HepG2 (cell line): ENCODE results near the gene C1RL. TPM values are rescaled to one million over a fixed set of nuclear protein-coding genes. Genes with fewer than 3 reads are reported as not detected.
A peak's percentile ranks its signal among the peaks of the same experiment; 100 is the strongest.

ENCODE experiments used
- ATAC-seq: fragments of 200-7000 bp; cut with Tn5 transposase; 3 replicates; pipeline ENCODE4 v1.9.1; 2020; ENCODE audit warnings: mild to moderate bottlenecking, moderate library complexity
- BruUV-seq: library from RNA; stranded (reverse); fragments of 400-500 nt; replicated peaks from 2 replicates; lab custom pipeline; 2021; lab: Mats Ljungman, UMichigan
- CTCF ChIA-PET: fragments of 300-600 bp; formaldehyde crosslinking; extraction: SDS; loops from one replicate; lab custom pipeline; 2021; ENCODE audit warnings: low total read pairs, inconsistent platforms, low intra/inter-chr PET ratio; lab: Yijun Ruan, JAX
- POLR2A ChIA-PET: fragments of 350-600 bp; sonication (Branson Sonifier 250); formaldehyde crosslinking; loops from one replicate; lab custom pipeline; 2020; ENCODE audit warnings: antibody characterized with exemption, inconsistent platforms; lab: Yijun Ruan, JAX
- DNase-seq: peaks from one replicate; pipeline ENCODE4 v3.0.0-alpha.2; 2015; ENCODE audit warnings: low spot score
- FAIRE-seq: peaks from 3 replicates; lab custom pipeline; 2011; peaks lifted over from hg19 to GRCh38; lab: Jason Lieb, UNC
- H2AFZ ChIP-seq: one replicate; pipeline ENCODE4 v1.6.1; 2011; ENCODE audit warnings: low read length, inconsistent platforms
- H3K27ac ChIP-seq: fragments of 300-600 bp; 3 replicates; pipeline ENCODE4 v1.8.0; 2011; ENCODE audit warnings: mixed run types, mild to moderate bottlenecking, mixed read lengths, low read length, inconsistent platforms; ENCODE audit not compliant: insufficient read depth; ENCODE audit errors: extremely low read length
- H3K27me3 ChIP-seq, 2 experiments: fragments of 200-600 bp in 1 of 2; 2 replicates in 1 of 2; 3 replicates in 1 of 2; pipeline versions ENCODE4 v1.6.0 to v1.8.0; 2011; ENCODE audit warnings: low read length in 2 of 2, mild to moderate bottlenecking in 2 of 2, moderate library complexity in 2 of 2, inconsistent platforms in 1 of 2; ENCODE audit not compliant: insufficient read depth in 2 of 2, control insufficient read depth in 1 of 2
- H3K36me3 ChIP-seq, 2 experiments: fragments of 200-600 bp in 1 of 2; replicated peaks in 1 of 2; 2 replicates in 1 of 2; 3 replicates in 1 of 2; pipeline versions ENCODE4 v1.5.1 to v1.8.0; 2011; ENCODE audit warnings: low read length in 2 of 2, inconsistent platforms in 1 of 2; ENCODE audit not compliant: insufficient read depth in 2 of 2, control insufficient read depth in 1 of 2
- H3K4me1 ChIP-seq: 2 replicates; pipeline ENCODE4 v1.5.1; 2012; ENCODE audit warnings: low read length, inconsistent platforms; ENCODE audit not compliant: insufficient read depth
- H3K4me2 ChIP-seq: 2 replicates; pipeline ENCODE4 v1.6.0; 2011; ENCODE audit warnings: low read depth, low read length, inconsistent platforms
- H3K4me3 ChIP-seq, 3 experiments: fragments of 200-600 bp in 1 of 3; sonication (generic), shearing (Covaris generic) in 1 of 3; replicated peaks in 1 of 3; 2 replicates each; pipeline ENCODE4 v1.5.1; 2011 to 2016; ENCODE audit warnings: low read length in 3 of 3, inconsistent platforms in 2 of 3, low read depth in 2 of 3, mild to moderate bottlenecking in 2 of 3, control low read depth in 1 of 3, mixed read lengths in 1 of 3; ENCODE audit not compliant: insufficient read depth in 1 of 3
- H3K79me2 ChIP-seq: one replicate; pipeline ENCODE4 v1.6.1; 2011; ENCODE audit warnings: low read length, inconsistent platforms; ENCODE audit not compliant: insufficient read depth
- H3K9ac ChIP-seq: 2 replicates; pipeline ENCODE4 v1.6.0; 2011; ENCODE audit warnings: mild to moderate bottlenecking, low read depth, low read length, inconsistent platforms; ENCODE audit not compliant: insufficient read depth
- H3K9me3 ChIP-seq: 2 replicates; pipeline ENCODE4 v1.5.1; 2012; ENCODE audit warnings: mild to moderate bottlenecking, low read length
- H4K20me1 ChIP-seq: 2 replicates; pipeline ENCODE4 v1.6.0; 2011; ENCODE audit warnings: inconsistent platforms, mild to moderate bottlenecking, low read length, moderate library complexity; ENCODE audit not compliant: insufficient read depth
- AGO2 ChIP-seq: fragments of 200-400 bp; formaldehyde crosslinking; optimal IDR thresholded peaks from 2 replicates; pipeline ENCODE3; 2017; ENCODE audit warnings: mild to moderate bottlenecking, low read depth, low read length, moderate library complexity
- ATF5 ChIP-seq: sonication (generic); formaldehyde crosslinking; IDR thresholded peaks from 2 replicates; pipeline ENCODE4 v1.4.0; 2020; ENCODE audit warnings: mild to moderate bottlenecking, low read depth, missing genetic modification reagents
- HOXA3 ChIP-seq: sonication (generic); formaldehyde crosslinking; IDR thresholded peaks from 2 replicates; pipeline ENCODE4 v1.5.0; 2020; ENCODE audit warnings: missing genetic modification reagents
- KMT2A ChIP-seq: sonication (generic); formaldehyde crosslinking; IDR thresholded peaks from 2 replicates; pipeline ENCODE4 v1.4.0; 2020; ENCODE audit warnings: missing genetic modification reagents
- MTERF4 ChIP-seq: sonication (generic); formaldehyde crosslinking; IDR thresholded peaks from 2 replicates; pipeline ENCODE4 v1.8.0; 2023; ENCODE audit warnings: mild to moderate bottlenecking, missing genetic modification reagents
- NFKB2 ChIP-seq: sonication (generic); formaldehyde crosslinking; IDR thresholded peaks from 2 replicates; pipeline ENCODE4 v1.4.0; 2020; ENCODE audit warnings: missing genetic modification reagents, borderline replicate concordance
- NRL ChIP-seq: sonication (generic); formaldehyde crosslinking; IDR thresholded peaks from 2 replicates; pipeline ENCODE4 v1.5.0; 2020; ENCODE audit warnings: missing genetic modification reagents, mild to moderate bottlenecking, moderate library complexity, borderline replicate concordance
- POLR2G ChIP-seq: fragments of 200-400 bp; formaldehyde crosslinking; IDR thresholded peaks from 2 replicates; pipeline ENCODE4 v1.6.1; 2018; ENCODE audit warnings: mild to moderate bottlenecking, low read depth, low read length, moderate library complexity
- SIX1 ChIP-seq: sonication (generic); formaldehyde crosslinking; IDR thresholded peaks from 2 replicates; pipeline ENCODE4 v1.4.0; 2020; ENCODE audit warnings: missing genetic modification reagents, borderline replicate concordance
- SNAI1 ChIP-seq: sonication (generic); formaldehyde crosslinking; IDR thresholded peaks from 2 replicates; pipeline ENCODE4 v1.5.0; 2020; ENCODE audit warnings: mild to moderate bottlenecking, missing genetic modification reagents, borderline replicate concordance
- SNAPC5 ChIP-seq: sonication (generic); formaldehyde crosslinking; IDR thresholded peaks from 2 replicates; pipeline ENCODE4 v1.8.1; 2023; ENCODE audit warnings: mild to moderate bottlenecking, missing genetic modification reagents, borderline replicate concordance
- SSRP1 ChIP-seq: IDR thresholded peaks from 2 replicates; pipeline ENCODE4 v1.6.1; 2016; ENCODE audit warnings: control low read depth
- THAP8 ChIP-seq: sonication (generic); formaldehyde crosslinking; IDR thresholded peaks from 2 replicates; pipeline ENCODE4 v1.5.1; 2020; ENCODE audit warnings: missing genetic modification reagents, mild to moderate bottlenecking, borderline replicate concordance
- ZNF274 ChIP-seq: sonication (generic); formaldehyde crosslinking; IDR thresholded peaks from 2 replicates; pipeline ENCODE4 v1.5.1; 2020; ENCODE audit warnings: mild to moderate bottlenecking, missing genetic modification reagents
- WGBS: methylation state at CpG from one replicate; pipeline ENCODE4 v1.1.6; 2017; ENCODE audit warnings: low lambda C conversion rate; 5-methylcytosine and 5-hydroxymethylcytosine counted together
- in situ Hi-C: cut with HindIII; loops from 2 replicates; pipeline ENCODE4 v1.10.0; 2017; ENCODE audit warnings: low pct_unique_long_range_greater_than_20kb; ENCODE audit not compliant: extremely low pct_ligation_motif_present
- intact Hi-C: fragments of 100-400 bp; cut with micrococcal nuclease; formaldehyde crosslinking; loops from one replicate; pipeline ENCODE4 v1.10.0; 2022; ENCODE audit not compliant: unreplicated experiment
- polyA plus RNA-seq, 8 experiments: library from polyadenylated mRNA; depleted of rRNA in 3 of 8; stranded (reverse) in 7 of 8; unstranded in 1 of 8; fragments of >200 nt; fragmentation: Illumina TruSeq in 4 of 8; extraction: Trizol in 4 of 8; gene quantifications; 2 replicates each; pipeline versions ENCODE4 v1.2.1 to v1.2.3, GENCODE V29; 2011 to 2016; ENCODE audit warnings: low read depth in 4 of 8, missing spikeins in 1 of 8, mixed read lengths in 1 of 8; ENCODE audit not compliant: insufficient read depth in 1 of 8
- total RNA-seq, 5 experiments: library from RNA; depleted of rRNA; stranded (reverse); fragments of >200 nt; fragmentation: Illumina TruSeq; extraction: Trizol; gene quantifications; 2 replicates each; pipeline ENCODE4 v1.2.3, GENCODE V29; 2016; ENCODE audit warnings: low read depth in 1 of 5

C1RL gene
- total and polyA plus RNA-seq, 2 of the 13 experiments (the other 11 are each of a cell fraction or from before 2014, with no cell fraction given) = 28.9 to 53.1 TPM

GRCh38 chr12:7096979-7097378 lies 12.0 kb downstream of the C1RL start:
- no peak for ATAC-seq
- Histone ChIP-seq H2AFZ (no peak overlapping the region), H3K4me1 (peaks cover 20% of the 10 kb centered on the region), H3K27ac (no peak overlapping the region), H3K79me2 (no peaks in the 10 kb centered on the region), H3K4me3 (no peak overlapping the region), H3K36me3 (peaks cover 2 to 13% of the 10 kb centered on the region in 2 experiments; a peak in 4 of 5 replicates), H3K9ac (no peak overlapping the region), H4K20me1 (no peaks in the 10 kb centered on the region; the same call in 1 of the 2 replicates), H3K9me3 (no peaks in the 10 kb centered on the region), H3K27me3 (no peaks in the 10 kb centered on the region), H3K4me2 (no peak overlapping the region)
- in situ Hi-C loops (no loop called here), intact Hi-C loops (no loop called here)
- WGBS = 89% methylated on average over 19 of the region's 19 CpGs
- POLR2A ChIA-PET = interaction anchor here (1.0 to 3.6 kb wide), 3 partner anchors 9 to 154 kb away, joined by 5 to 34 read pairs (median 6); partner anchors contain the start of genes C12orf57, C1RL and RNU7-1
- no TSS peak for BruUV-seq
- CTCF ChIA-PET = no interaction called here
- no peak for FAIRE-seq
- no peak for TF ChIP-seq HOXA3
- no peak for TF ChIP-seq ZNF274 (CRISPR knock-in tag)
- no peak for TF ChIP-seq KMT2A
- TF ChIP-seq SNAPC5 (CRISPR knock-in tag) = no peak
- peak; percentile 42 for TF ChIP-seq AGO2
- TF ChIP-seq NRL (CRISPR knock-in tag) = no peak
- no peak for DNase-seq

GRCh38 chr12:7096006-7096932 lies 12.7 kb downstream of the C1RL start:
- Histone ChIP-seq H3K4me3 (no peak overlapping the region), H3K79me2 (no peaks in the 10 kb centered on the region), H3K9ac (no peak overlapping the region), H3K27ac (no peak overlapping the region), H3K4me1 (peaks cover 27% of the 10 kb centered on the region), H3K4me2 (no peak overlapping the region), H3K36me3 (peaks cover 2 to 7% of the 10 kb centered on the region in 2 experiments; a peak in 3 of 5 replicates), H2AFZ (no peak overlapping the region), H3K9me3 (no peaks in the 10 kb centered on the region), H3K27me3 (no peaks in the 10 kb centered on the region), H4K20me1 (no peaks in the 10 kb centered on the region; the same call in 1 of the 2 replicates)
- no peak for DNase-seq
- WGBS = 95% methylated on average over 26 of the region's 26 CpGs
- no peak for FAIRE-seq
- POLR2A ChIA-PET = interaction anchor here (0.8 to 3.6 kb wide), 5 partner anchors 9 to 153 kb away, joined by 3 to 34 read pairs (median 5); partner anchors contain the start of genes C12orf57, C1RL and RNU7-1
- intact Hi-C loops (no loop called here), in situ Hi-C loops (no loop called here)
- no TSS peak for BruUV-seq
- CTCF ChIA-PET = no interaction called here
- no peak for ATAC-seq
- TF ChIP-seq MTERF4 (no peak), THAP8 (CRISPR knock-in tag) (no peak), AGO2 (peak; percentile 83), POLR2G (0 out of 2 replicates have a peak, but pooled peaks have one; percentile 47), NFKB2 (CRISPR knock-in tag) (no peak), SSRP1 (CRISPR knock-in tag) (0 out of 2 replicates have a peak, but pooled peaks have one; percentile 14), SIX1 (CRISPR knock-in tag) (no peak), ATF5 (CRISPR knock-in tag) (no peak), SNAI1 (no peak)
